Activated T-helper 17 cell treated with anti-CD3 and anti-CD28 coated beads, Interleukin-2, amount 50 U/mL, for 72 hours (primary cell): Measurements from ENCODE around the gene AK9. TPM values are rescaled to one million over a fixed set of nuclear protein-coding genes. Genes with fewer than 3 reads are reported as not detected.
A peak's percentile ranks its signal among the peaks of the same experiment; 100 is the strongest.
"Not testable (repeated sequence)": the region's sequence is repeated elsewhere in the genome, so short reads cannot be mapped to it uniquely, and the experiment has no call there.

Experiments
- ATAC-seq: fragments of 150-1000 bp; cut with Tn5 transposase; replicated peaks from 2 replicates; pipeline ENCODE4 v1.10.0; 2021; ENCODE audit warnings: mild to moderate bottlenecking, moderate library complexity
- H3K27ac Mint-ChIP-seq: one replicate; pipeline ENCODE4 v1.8.0; 2022; ENCODE audit warnings: mixed read lengths
- H3K27me3 Mint-ChIP-seq: one replicate; pipeline ENCODE4 v1.8.0; 2022; ENCODE audit warnings: mixed read lengths
- H3K36me3 Mint-ChIP-seq: one replicate; pipeline ENCODE4 v1.8.0; 2022; ENCODE audit warnings: low read depth, mild to moderate bottlenecking, mixed read lengths
- H3K4me1 Mint-ChIP-seq: one replicate; pipeline ENCODE4 v1.8.0; 2022; ENCODE audit warnings: mixed read lengths
- H3K4me3 Mint-ChIP-seq: one replicate; pipeline ENCODE4 v1.8.0; 2022; ENCODE audit warnings: mild to moderate bottlenecking, mixed read lengths
- H3K9me3 Mint-ChIP-seq: one replicate; pipeline ENCODE4 v1.8.0; 2022; ENCODE audit warnings: mixed read lengths
- total RNA-seq, 2 donors: library from RNA; stranded (reverse); gene quantifications; one replicate each; pipeline ENCODE4 v1.2.3, GENCODE V29; 2022

The AK9 gene
- total RNA-seq, 2 donors from 2014 or later, result 4.0 to 7.9 TPM

DNA sequence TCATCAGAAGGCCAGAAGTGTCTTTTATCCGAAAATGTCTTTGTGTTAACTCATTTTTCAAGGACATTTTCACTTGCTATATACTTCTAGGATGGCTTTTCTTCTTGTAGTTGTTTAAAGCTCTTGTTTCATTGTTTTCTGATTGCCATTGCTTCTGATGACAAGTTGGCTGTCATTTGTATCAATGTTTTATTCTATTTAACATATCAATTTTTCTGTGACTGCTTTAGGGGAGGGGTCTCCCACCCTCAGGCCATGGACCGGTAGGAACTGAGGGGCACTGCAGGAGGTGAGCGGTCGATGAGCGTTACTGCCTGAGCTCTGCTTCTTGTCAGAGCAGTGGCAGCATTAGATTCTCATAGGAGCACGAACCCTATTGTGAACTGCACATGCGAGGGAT lies 65.8 kb downstream of the AK9 start:
- Mint-ChIP-seq H3K4me1 (no peaks in the 10 kb centered on the region), H3K27me3 (no peaks in the 10 kb centered on the region), H3K4me3 (no peak overlapping the region), H3K27ac (no peak overlapping the region), H3K36me3 (no peaks in the 10 kb centered on the region), H3K9me3 (peaks cover 11% of the 10 kb centered on the region)
- no peak for ATAC-seq

DNA sequence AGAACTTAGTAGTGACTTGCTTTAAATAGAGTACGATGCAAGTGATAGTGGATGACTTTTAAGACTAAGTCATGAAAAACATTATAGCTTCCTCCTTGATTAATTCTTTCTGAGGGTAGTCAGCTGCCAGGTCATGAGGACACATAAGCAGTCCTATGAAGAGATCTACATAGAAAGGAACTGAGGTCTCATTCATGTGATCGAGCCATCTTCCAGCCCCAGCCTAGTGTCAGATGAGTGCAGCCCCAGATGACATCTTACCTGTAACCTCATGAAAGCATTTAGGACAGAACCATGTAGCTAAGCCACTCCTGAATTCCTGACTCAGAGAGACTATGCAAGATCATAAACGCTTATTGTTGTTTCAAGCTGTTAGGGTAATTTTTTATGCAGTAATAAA lies 67.7 kb downstream of the AK9 start:
- no peak for ATAC-seq
- Mint-ChIP-seq H3K9me3 (peaks cover 11% of the 10 kb centered on the region), H3K27ac (no peak overlapping the region), H3K4me1 (no peaks in the 10 kb centered on the region), H3K27me3 (no peaks in the 10 kb centered on the region), H3K4me3 (no peak overlapping the region), H3K36me3 (no peaks in the 10 kb centered on the region)

DNA sequence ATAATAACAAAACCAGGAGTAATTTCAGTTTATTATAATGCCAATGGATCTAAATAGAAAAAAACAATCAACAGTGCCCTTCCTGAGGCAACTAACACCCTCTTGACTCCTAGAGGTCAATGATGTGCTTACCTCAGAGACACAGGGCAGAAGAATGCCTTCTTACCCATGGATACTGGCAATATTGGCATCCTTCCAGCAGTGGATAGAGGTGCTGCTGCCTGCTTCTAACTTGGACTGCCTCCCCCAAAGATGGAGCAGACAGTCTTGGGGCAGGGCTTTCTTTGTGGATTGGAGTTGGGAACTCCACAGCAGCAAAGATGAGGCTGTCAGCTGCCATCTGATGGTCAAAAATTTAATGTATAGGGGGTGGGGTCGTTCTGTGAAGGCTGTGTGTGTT lies 78.7 kb downstream of the AK9 start:
- H3K4me3 Mint-ChIP-seq, result no peak overlapping the region
- H3K27me3 Mint-ChIP-seq, result no peaks in the 10 kb centered on the region
- no peak for ATAC-seq
- H3K9me3 Mint-ChIP-seq, result no peaks in the 10 kb centered on the region
- H3K27ac Mint-ChIP-seq, result no peak overlapping the region
- H3K36me3 Mint-ChIP-seq, result peaks cover 19% of the 10 kb centered on the region
- peaks cover 4% of the 10 kb centered on the region for H3K4me1 Mint-ChIP-seq

DNA sequence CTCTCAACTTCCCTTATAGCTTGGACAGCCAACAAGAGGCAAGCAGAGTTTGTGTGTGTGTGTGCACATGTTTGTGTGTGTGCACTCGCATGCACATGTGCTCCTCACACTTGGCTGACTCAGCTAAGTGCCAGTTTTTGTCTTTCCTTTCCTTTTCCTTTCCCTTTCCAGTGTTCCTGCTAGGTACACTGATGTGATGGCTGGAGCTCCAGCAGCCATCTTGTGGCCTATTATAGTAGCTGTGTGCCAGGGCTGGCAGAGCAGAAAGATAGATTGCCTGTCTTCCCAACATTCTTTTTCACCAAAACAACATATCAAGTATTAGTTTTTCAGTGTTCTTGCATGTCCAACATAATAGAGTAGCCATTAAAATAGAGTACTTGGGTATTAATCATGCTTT lies 79.5 kb downstream of the AK9 start:
- H3K36me3 Mint-ChIP-seq, result peaks cover 19% of the 10 kb centered on the region
- ATAC-seq, result no peak
- H3K4me1 Mint-ChIP-seq, result peaks cover 4% of the 10 kb centered on the region
- H3K27ac Mint-ChIP-seq, result no peak overlapping the region
- H3K27me3 Mint-ChIP-seq, result no peaks in the 10 kb centered on the region
- no peak overlapping the region for H3K4me3 Mint-ChIP-seq
- H3K9me3 Mint-ChIP-seq, result no peaks in the 10 kb centered on the region

DNA sequence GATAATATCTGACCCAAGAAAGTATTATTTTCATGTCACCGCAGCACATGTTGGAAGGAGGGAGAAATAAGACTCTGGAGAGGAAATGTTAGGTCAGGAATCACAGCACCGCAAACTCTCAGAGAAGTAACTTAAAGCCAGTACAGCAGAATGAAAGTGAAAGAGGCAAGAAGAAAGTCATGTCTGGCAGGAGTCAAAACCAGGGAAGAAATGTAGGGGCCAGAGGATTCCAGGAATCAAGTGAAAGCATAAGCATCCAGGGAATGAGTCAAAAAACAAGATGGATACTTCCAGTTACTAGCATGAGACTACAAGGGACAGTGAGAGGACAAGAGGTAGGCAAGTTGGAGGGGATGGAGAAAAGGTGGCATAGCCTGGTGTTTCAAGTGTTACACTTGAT lies 80.4 kb downstream of the AK9 start:
- no peak for ATAC-seq
- Mint-ChIP-seq H3K4me3 (no peak overlapping the region), H3K27ac (peak overlapping the region; percentile 23), H3K27me3 (no peaks in the 10 kb centered on the region), H3K9me3 (no peaks in the 10 kb centered on the region), H3K4me1 (peaks cover 4% of the 10 kb centered on the region), H3K36me3 (peaks cover 19% of the 10 kb centered on the region)

DNA sequence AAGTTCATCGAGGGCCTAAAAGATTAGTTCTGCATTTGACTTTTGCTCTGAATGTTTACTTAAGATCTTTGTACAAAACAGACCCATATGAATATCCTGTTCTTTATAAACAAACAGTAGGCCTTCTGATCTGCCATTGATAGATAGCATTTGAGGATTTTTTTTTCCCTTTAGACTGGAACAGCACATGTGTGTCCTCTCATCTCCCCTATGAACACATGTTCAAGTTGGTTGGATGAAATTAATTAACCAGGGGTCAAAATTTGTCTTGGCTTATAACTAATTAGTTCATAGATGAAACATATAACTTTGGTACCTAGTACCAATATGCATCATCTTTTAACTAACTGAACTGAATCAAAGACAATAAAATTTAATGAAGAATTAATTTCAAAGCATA lies 81.3 kb downstream of the AK9 start:
- no peak for ATAC-seq
- peaks cover 19% of the 10 kb centered on the region for H3K36me3 Mint-ChIP-seq
- no peak overlapping the region for H3K27ac Mint-ChIP-seq
- H3K27me3 Mint-ChIP-seq, result no peaks in the 10 kb centered on the region
- H3K4me3 Mint-ChIP-seq, result no peak overlapping the region
- no peaks in the 10 kb centered on the region for H3K9me3 Mint-ChIP-seq
- H3K4me1 Mint-ChIP-seq, result peaks cover 4% of the 10 kb centered on the region

DNA sequence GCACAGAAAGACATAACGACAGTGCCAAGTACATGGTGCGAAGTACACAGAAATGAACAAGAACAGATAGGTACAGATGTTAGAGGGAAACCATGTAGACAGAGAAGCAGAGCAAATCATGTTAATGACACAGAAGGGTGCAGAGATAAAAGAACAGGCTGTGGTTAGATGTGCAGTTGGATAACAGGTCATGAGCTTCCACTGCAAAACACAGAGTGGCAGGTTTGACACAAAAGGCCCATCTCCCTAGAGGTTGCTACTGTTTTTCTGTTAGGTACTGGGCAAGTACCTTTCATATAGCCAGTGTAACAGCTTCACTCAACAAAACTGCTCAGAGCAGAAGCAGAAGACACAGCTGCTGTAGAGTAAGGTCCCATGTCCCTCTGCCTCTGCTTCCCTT lies 84.6 kb downstream of the AK9 start:
- no peak overlapping the region for H3K4me3 Mint-ChIP-seq

DNA sequence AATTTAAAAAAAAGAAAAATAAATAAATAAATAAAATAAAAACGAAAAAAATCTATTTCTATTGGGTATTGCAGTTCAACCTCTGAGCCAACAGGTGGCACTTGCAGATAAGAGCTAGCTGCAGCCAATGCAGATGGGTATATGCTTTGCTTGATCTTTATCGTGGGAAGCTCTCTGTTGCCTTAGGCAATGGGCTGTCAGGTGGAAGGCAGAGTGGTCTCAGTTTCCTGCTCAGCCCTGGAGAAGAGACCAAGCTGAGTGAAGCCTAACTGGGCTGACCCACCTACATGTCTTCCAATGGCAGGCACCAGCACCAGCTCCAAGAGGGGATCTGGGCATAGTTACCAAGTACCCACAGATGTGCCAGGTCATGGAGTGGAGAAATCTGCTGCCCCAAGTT lies 95.0 kb downstream of the AK9 start:
- H3K4me3 Mint-ChIP-seq, result no peak overlapping the region
- no peaks in the 10 kb centered on the region for H3K27me3 Mint-ChIP-seq
- peaks cover 13% of the 10 kb centered on the region for H3K9me3 Mint-ChIP-seq
- H3K4me1 Mint-ChIP-seq, result no peaks in the 10 kb centered on the region
- H3K27ac Mint-ChIP-seq, result no peak overlapping the region
- no peak for ATAC-seq
- H3K36me3 Mint-ChIP-seq, result no peaks in the 10 kb centered on the region

More for the DNA sequence above, 84.6 kb downstream of the AK9 start:
- peaks cover 4% of the 10 kb centered on the region for H3K4me1 Mint-ChIP-seq
- H3K27ac Mint-ChIP-seq, result no peak overlapping the region
- no peak for ATAC-seq
- H3K36me3 Mint-ChIP-seq, result peaks cover 7% of the 10 kb centered on the region
- no peaks in the 10 kb centered on the region for H3K27me3 Mint-ChIP-seq
- peaks cover 3% of the 10 kb centered on the region for H3K9me3 Mint-ChIP-seq

DNA sequence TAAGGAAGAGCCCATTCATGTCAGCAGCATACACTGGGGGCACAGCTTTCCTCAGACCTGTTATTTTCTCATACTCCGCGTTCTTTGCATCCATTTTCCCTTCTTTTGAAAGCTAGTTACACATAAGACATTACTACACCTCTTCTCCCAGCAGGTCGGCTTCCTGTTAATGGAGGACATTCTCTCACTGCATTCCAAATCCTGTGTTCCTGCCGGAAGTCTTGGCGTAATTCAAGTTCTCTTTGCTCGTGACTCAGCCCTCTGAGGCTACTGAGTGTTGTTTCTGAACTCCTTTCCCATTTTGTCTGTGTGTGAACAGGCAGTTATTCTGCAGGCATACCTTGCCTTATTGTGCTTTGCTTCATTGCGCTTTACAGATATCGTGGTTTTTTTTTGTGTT lies 110.5 kb downstream of the AK9 start:
- Mint-ChIP-seq H3K36me3 (peaks cover 6% of the 10 kb centered on the region), H3K4me1 (no peaks in the 10 kb centered on the region), H3K27me3 (no peaks in the 10 kb centered on the region), H3K27ac (no peak overlapping the region), H3K9me3 (no peaks in the 10 kb centered on the region), H3K4me3 (no peak overlapping the region)
- no peak for ATAC-seq

DNA sequence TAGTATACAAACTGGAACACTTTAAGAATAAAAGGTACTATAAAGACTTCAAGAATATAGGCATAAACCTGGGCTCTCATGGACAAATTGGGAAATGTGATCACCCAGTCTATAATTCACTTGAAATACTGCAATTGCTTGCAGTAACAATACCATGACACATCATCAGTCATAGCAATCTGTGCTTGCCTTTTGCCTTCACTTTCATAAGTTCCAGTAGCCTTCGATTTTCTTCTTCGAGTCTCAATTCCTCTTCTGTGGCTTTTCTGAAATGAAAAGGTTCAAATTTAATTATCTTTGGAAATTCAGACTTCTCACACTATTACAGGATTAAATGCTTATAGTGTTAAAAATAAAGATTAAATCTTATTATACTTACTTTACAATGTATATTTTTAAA lies 111.6 kb downstream of the AK9 start:
- no peaks in the 10 kb centered on the region for H3K4me1 Mint-ChIP-seq
- peaks cover 6% of the 10 kb centered on the region for H3K36me3 Mint-ChIP-seq
- no peak overlapping the region for H3K4me3 Mint-ChIP-seq
- H3K27me3 Mint-ChIP-seq, result no peaks in the 10 kb centered on the region
- no peak for ATAC-seq
- no peak overlapping the region for H3K27ac Mint-ChIP-seq
- no peaks in the 10 kb centered on the region for H3K9me3 Mint-ChIP-seq

DNA sequence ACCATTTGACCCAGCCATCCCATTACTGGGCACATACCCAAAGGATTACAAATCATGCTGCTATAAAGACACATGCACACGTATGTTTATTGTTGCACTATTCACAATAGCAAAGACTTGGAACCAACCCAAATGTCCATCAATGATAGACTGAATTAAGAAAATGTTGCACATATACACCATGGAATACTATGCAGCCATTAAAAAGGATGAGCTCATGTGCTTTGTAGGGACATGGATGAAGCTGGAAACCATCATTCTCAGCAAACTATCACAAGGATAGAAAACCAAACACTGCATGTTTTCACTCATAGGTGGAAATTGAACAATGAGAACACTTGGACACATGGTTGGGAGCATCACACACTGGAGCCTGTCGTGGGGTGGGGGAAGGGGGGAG lies 121.1 kb downstream of the AK9 start:
- not testable (repeated sequence) for H3K27ac Mint-ChIP-seq, ATAC-seq, H3K4me3 Mint-ChIP-seq, H3K36me3 Mint-ChIP-seq, H3K4me1 Mint-ChIP-seq, H3K27me3 Mint-ChIP-seq, H3K9me3 Mint-ChIP-seq

DNA sequence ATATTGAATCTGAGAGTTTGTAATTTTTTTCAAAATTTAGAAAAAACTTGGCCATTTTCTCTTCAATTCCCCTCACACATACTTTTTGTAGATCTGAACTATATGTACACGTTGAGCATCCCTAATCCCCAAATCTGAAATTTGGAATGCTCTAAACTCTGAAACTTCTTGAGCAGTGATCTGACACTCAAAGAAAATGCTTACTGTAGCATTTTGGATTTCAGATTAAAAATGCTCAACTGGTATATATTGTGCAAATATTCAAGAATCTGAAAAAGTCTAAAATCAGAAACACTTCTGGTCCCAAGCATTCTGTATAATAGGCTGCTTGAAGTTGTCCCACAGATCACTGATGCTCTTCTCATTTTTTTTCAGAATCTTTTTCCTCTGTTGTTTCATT lies 129.2 kb downstream of the AK9 start:
- no peaks in the 10 kb centered on the region for H3K27me3 Mint-ChIP-seq
- H3K9me3 Mint-ChIP-seq, result peaks cover 4% of the 10 kb centered on the region
- no peak for ATAC-seq
- H3K36me3 Mint-ChIP-seq, result peaks cover 18% of the 10 kb centered on the region
- H3K4me1 Mint-ChIP-seq, result no peaks in the 10 kb centered on the region
- H3K4me3 Mint-ChIP-seq, result no peak overlapping the region
- H3K27ac Mint-ChIP-seq, result no peak overlapping the region

DNA sequence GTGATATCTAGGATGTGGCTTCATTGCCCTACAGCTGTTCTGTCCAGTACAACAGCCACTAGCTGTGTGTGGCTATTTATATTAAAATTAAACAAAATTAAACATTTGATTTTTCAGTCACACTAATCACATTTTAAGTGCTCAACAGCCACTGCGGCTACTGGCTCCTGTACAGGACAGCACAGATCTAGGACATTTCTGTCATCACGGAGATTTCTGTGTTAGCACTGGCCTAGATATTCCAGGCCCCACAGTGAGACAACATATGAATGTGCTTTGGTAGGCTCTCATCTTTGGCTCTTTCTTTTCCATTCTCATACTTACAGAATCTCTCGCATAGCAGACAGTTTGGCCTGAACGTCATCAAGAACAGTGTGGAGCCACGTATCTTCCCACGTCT lies 159.6 kb downstream of the AK9 start:
- H3K4me3 Mint-ChIP-seq, result no peak overlapping the region
- no peaks in the 10 kb centered on the region for H3K9me3 Mint-ChIP-seq
- ATAC-seq, result no peak
- no peaks in the 10 kb centered on the region for H3K27me3 Mint-ChIP-seq
- no peak overlapping the region for H3K27ac Mint-ChIP-seq
- H3K4me1 Mint-ChIP-seq, result no peaks in the 10 kb centered on the region
- no peaks in the 10 kb centered on the region for H3K36me3 Mint-ChIP-seq

DNA sequence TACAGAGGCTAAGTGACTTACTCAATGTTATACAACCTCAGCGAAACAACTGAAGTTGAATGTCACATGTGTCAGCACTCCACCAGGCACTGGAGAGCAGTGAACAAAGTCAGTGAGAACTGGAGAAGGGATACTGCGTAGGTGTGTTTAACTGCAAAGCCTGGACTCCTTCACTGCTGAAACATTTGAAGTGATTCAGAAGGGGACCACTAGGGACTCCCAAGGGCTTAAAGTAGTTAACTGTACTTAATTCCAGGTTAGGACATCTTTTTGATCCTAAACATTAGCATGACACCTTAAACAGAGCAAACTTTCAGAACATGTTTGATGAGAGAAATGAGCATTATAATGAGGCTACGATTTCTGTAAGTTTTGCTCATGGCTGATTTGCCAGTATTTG lies 163.0 kb downstream of the AK9 start:
- ATAC-seq, result no peak
- H3K36me3 Mint-ChIP-seq, result no peaks in the 10 kb centered on the region
- no peaks in the 10 kb centered on the region for H3K27me3 Mint-ChIP-seq
- H3K4me1 Mint-ChIP-seq, result no peaks in the 10 kb centered on the region
- H3K4me3 Mint-ChIP-seq, result no peak overlapping the region
- no peaks in the 10 kb centered on the region for H3K9me3 Mint-ChIP-seq
- H3K27ac Mint-ChIP-seq, result no peak overlapping the region

DNA sequence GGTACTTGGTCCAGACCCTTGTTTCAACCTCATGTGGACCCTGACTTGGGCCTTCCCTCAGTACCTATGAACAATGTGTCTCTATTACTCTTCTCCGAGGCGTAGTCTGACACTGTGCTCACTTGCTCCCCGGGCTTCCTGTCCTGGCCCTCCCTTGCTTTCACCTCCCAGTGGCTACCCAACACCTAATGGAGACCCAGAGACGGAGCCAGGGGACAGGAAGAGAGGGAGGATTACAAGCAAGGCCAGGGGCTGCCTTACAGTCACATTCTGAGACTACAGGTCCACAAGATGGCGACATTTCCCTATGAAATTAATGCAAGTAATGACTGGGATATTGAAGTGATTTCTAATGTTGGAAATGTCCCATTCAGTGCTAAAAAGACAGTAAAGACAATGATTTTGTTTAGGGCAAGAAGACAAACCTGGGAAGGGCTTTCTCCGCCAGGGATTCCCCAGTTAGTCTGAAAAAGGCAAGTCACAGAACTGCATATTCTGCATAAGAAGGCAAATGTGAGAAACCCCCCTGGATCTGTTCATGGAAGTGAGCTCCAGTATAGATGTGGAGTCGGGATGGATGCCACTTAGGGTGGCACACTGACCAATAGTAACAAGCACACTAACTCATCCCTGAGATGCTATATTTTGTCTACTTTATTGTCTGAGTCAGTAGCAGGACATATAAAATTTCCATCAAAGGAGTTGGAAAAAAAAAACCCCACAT lies 163.9 kb downstream of the AK9 start:
- Mint-ChIP-seq H3K36me3 (no peaks in the 10 kb centered on the region), H3K9me3 (no peaks in the 10 kb centered on the region), H3K4me1 (no peaks in the 10 kb centered on the region), H3K27me3 (no peaks in the 10 kb centered on the region), H3K4me3 (no peak overlapping the region), H3K27ac (peak overlapping the region; percentile 42)
- ATAC-seq, result peak; percentile 91

DNA sequence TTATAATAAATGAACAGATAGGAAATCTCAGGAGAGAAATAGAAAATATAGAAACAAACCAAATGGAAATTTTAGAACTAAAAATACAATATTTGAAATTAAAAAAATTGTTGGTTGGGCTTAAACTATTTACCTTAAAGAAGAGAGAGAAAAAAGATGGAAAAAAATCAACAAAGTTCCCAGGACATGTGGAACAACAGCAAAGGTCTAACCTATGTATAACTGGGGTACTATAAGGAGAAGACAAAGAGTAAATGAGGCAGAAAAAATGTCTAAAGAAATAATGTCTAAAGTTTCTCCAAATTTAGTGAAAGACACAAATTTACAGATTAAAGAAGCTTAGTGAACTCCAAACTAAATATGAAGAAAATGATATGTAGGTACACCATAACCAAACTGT lies 166.9 kb downstream of the AK9 start:
- Mint-ChIP-seq H3K4me3 (no peak overlapping the region), H3K27ac (no peak overlapping the region), H3K9me3 (no peaks in the 10 kb centered on the region), H3K27me3 (no peaks in the 10 kb centered on the region), H3K4me1 (no peaks in the 10 kb centered on the region), H3K36me3 (no peaks in the 10 kb centered on the region)
- no peak for ATAC-seq
